AG10803 (cell line): ENCODE data around the gene LITAF.
"Not testable (repeated sequence)": the region's sequence is repeated elsewhere in the genome, so short reads cannot be mapped to it uniquely, and the experiment has no call there.

Experiments used
- DNase-seq: peaks from one replicate; pipeline ENCODE4 v3.0.0; 2010; ENCODE audit warnings: low read depth
- H3K4me3 ChIP-seq: 2 replicates; pipeline ENCODE4 v1.5.1; 2011; ENCODE audit warnings: mild to moderate bottlenecking, low read length, control low read depth
- TF ChIP-seq, protein P1 (sequence below): conservative IDR thresholded peaks from 2 replicates; pipeline ENCODE4 v1.5.1; 2011; ENCODE audit warnings: mild to moderate bottlenecking, low read length, control low read depth, inconsistent platforms

The LITAF gene

GRCh38 chr16:11562941-11563340 lies 23.8 kb downstream of the LITAF start:
- TF ChIP-seq, protein P1, sequence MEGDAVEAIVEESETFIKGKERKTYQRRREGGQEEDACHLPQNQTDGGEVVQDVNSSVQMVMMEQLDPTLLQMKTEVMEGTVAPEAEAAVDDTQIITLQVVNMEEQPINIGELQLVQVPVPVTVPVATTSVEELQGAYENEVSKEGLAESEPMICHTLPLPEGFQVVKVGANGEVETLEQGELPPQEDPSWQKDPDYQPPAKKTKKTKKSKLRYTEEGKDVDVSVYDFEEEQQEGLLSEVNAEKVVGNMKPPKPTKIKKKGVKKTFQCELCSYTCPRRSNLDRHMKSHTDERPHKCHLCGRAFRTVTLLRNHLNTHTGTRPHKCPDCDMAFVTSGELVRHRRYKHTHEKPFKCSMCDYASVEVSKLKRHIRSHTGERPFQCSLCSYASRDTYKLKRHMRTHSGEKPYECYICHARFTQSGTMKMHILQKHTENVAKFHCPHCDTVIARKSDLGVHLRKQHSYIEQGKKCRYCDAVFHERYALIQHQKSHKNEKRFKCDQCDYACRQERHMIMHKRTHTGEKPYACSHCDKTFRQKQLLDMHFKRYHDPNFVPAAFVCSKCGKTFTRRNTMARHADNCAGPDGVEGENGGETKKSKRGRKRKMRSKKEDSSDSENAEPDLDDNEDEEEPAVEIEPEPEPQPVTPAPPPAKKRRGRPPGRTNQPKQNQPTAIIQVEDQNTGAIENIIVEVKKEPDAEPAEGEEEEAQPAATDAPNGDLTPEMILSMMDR = no peak
- DNase-seq = no peak
- no peak overlapping the region for H3K4me3 ChIP-seq

- no peak overlapping the region for H3K4me3 ChIP-seq
- DNase-seq = no peak
- TF ChIP-seq, protein P1 = no peak
These were observed 24.3 kb downstream of the LITAF start for GRCh38 chr16:11562411-11562810.

- DNase-seq = no peak
- TF ChIP-seq, protein P1 = no peak
- H3K4me3 ChIP-seq = no peak overlapping the region
These were observed 24.9 kb downstream of the LITAF start for GRCh38 chr16:11561856-11562255.

DNA sequence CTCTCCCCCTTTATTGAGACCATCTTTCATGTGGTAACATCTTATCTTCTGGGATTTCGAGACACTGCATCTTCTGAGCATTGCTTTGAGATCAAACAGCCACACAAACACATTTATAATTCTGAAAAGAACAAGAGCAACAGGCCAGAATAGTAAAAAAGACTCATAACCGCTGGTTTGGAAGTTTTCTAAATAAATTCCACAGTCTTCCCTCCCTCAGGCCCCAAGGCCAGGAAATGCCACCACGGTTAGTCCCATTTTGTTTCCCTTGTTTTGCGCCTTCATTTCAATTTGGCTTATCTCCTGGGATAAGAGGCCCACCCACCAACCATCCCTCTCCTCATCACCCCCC lies 25.3 kb downstream of the LITAF start:
- no peak overlapping the region for H3K4me3 ChIP-seq
- TF ChIP-seq, protein P1 = no peak
- no peak for DNase-seq

- TF ChIP-seq, protein P1 = no peak
- DNase-seq = no peak
- no peak overlapping the region for H3K4me3 ChIP-seq
These were observed 25.8 kb downstream of the LITAF start for GRCh38 chr16:11560701-11561453.

- H3K4me3 ChIP-seq, DNase-seq: not testable (repeated sequence)
These were observed 28.4 kb downstream of the LITAF start for GRCh38 chr16:11558308-11558823.

GRCh38 chr16:11557801-11558200 lies 28.9 kb downstream of the LITAF start:
- no peak for DNase-seq
- TF ChIP-seq, protein P1 = no peak
- H3K4me3 ChIP-seq = no peak overlapping the region
